Erythroblast (primary cell): ENCODE results near the gene AMIGO2.
"Not testable (repeated sequence)": the region's sequence is repeated elsewhere in the genome, so short reads cannot be mapped to it uniquely, and the experiment has no call there.

Experiments
- DNase-seq, 2 experiments: peaks; one replicate each; lab custom pipeline; 2025; lab: John Stamatoyannopoulos, UW
- GATA1 ChIP-seq: IDR thresholded peaks from 2 replicates; pipeline ENCODE4 v1.6.1; 2011; ENCODE audit warnings: low read depth, mild to moderate bottlenecking, control low read depth, low read length, moderate library complexity
- POLR2A ChIP-seq: IDR thresholded peaks from 2 replicates; pipeline ENCODE4 v1.6.1; 2011; ENCODE audit warnings: mild to moderate bottlenecking, low read length

AMIGO2 gene, protein sequence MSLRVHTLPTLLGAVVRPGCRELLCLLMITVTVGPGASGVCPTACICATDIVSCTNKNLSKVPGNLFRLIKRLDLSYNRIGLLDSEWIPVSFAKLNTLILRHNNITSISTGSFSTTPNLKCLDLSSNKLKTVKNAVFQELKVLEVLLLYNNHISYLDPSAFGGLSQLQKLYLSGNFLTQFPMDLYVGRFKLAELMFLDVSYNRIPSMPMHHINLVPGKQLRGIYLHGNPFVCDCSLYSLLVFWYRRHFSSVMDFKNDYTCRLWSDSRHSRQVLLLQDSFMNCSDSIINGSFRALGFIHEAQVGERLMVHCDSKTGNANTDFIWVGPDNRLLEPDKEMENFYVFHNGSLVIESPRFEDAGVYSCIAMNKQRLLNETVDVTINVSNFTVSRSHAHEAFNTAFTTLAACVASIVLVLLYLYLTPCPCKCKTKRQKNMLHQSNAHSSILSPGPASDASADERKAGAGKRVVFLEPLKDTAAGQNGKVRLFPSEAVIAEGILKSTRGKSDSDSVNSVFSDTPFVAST

DNA sequence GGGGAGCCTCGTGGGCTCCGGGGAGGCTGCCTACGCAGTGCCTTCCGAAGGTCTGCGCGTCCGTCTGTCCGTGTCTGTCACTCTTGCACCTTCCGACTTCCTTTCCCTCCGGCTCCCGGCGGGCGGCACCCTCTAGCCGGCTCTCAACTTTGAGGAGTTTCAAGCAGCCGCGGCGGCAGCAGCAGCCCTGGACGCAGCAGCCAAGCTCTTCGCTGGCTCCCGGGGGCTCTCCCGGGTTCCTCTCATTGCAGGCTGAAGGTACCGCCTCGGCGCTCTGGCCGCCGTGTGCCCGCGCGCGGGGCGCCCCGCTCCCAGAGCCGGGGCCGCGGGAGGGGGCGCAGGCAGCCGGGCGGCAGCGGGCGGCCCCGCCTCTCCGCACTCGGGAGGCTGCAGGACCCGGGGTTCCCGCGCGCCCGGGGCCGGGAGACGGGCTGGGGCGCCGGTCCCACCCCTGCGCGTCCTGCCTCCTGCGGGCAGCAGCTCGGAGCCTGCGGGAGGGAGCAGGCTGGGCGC is at the start of gene AMIGO2, which contains the start of gene PCED1B:
TSS of gene AMIGO2 (minus strand) at position 492 of the 513 bp plus-strand sequence. CDS start 957 bp downstream, outside the sequence.
TSS of gene PCED1B (plus strand) at position 154 of the 513 bp plus-strand sequence. CDS start 155,443 bp downstream, outside the sequence.
- no peak for TF ChIP-seq GATA1
- no peak for TF ChIP-seq POLR2A
- DNase-seq, result peak; percentile 79 to 84

DNA sequence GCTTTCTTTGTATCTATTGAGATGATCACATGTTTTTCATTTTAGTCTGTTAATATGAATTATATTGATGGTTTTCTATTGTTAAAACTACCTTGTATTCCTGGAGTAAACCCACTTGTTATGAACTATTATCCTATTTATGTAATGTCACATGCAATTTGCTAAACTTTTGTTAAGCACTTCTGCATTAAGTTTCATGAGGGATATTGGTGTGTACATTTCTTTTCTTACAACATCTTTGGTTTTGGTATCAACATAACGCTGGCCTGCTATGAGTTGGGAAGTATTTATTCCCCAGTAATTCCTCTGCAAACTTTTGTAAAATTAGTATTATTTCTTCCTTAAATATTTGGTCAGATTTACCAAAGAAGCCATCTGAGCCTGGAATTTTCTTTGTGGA is 46.5 kb upstream of the AMIGO2 start:
- no peak for DNase-seq
- TF ChIP-seq GATA1, result no peak
- no peak for TF ChIP-seq POLR2A

DNA sequence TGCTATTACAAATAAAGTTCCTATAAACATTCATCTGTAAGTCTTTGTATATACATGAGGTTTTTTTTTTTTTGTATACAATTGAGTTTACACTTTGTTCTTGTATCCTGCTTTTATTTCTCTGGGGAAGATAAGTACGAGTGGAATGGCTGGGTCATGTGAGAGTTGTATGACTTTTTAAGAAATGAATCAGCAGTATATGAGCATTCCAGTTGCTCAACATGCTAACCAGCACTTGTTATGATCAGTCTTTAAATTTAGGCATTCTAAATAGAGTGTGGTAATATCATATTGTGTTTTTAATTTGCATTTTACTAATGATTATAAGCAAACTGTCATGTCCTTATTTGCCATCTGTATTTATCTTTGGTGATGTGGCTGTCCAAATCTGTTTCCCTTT is 44.7 kb upstream of the AMIGO2 start:
- peak in 1 of 2 experiments; percentile 14 for DNase-seq
- TF ChIP-seq POLR2A, result no peak
- TF ChIP-seq GATA1, result no peak

DNA sequence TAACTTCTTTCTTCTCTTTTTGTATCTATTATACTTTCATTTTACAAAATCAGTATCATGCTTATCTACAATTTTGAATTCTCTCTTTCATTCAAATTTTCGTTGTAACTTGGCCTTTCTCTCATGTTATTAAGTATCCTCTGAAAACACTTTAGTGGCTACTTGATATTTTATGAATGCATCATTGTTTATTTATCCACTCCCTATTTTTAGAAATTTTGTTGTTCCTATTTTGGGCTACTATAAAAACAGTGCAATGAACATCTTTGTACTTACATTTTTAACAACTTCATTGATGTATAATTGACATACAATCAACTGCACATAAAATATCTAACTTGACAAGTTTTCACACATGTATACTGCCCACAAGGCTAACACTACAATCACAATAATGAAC is 44.0 kb upstream of the AMIGO2 start:
- DNase-seq, result no peak
- TF ChIP-seq GATA1, result no peak
- TF ChIP-seq POLR2A, result no peak

DNA sequence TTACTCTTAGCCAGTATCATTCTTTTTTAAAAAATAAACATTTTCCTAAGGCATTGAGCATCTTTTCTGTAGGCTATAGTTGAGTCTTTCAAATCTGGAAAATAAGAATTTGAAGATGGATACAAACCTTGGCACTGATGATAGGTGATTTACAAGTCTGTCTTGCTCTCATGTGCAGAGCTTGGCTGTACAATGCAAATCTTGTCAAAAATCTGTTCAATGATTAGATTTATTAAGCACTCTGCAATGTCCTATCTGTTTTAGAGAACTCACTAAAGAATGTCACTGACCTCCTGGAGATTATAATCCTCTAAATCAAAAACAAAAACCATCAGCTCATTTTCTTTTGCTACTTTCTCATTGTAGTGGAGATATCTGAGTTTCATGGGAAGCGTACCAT is 42.8 kb upstream of the AMIGO2 start:
- DNase-seq, result no peak
- TF ChIP-seq POLR2A (no peak), GATA1 (no peak)

DNA sequence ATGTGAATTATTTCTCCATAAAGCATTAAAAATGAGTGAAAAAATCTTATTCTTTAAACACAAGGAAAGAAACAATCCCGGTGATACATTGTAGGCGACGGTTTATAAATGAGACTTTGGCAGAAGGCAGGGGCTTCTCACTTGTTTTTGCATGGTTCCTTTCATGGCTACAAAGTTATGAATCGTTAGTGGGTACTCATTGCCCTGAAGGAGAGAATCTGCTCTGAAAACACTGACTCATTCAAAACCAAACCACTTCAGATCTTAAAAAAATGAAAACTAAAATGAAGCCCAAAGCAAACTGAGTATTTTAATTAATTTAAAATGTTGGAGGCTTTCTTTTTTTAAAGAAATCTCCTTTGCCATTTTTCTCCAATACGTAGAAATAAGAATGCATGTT is 41.4 kb upstream of the AMIGO2 start:
- no peak for DNase-seq
- TF ChIP-seq POLR2A (no peak), GATA1 (no peak)

DNA sequence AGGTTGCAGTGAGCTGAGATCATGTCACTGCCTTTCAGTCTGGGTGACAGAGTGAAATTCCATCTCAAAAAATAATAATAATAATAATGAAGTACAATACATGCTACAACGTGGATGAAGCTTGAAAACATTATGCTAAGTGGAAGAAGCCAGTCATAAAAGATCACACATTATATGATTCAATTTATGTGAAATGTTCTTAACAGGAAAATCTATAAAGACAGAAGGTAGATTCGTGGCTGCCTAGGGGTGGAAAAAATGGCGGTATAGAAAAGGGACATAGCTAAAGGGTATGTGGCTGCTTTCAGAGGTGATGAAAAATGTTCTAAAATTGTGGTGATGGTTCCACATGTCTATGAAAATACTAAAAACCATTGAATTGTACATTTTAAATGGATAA is 41.0 kb upstream of the AMIGO2 start:
- DNase-seq, result no peak
- no peak for TF ChIP-seq GATA1
- no peak for TF ChIP-seq POLR2A

DNA sequence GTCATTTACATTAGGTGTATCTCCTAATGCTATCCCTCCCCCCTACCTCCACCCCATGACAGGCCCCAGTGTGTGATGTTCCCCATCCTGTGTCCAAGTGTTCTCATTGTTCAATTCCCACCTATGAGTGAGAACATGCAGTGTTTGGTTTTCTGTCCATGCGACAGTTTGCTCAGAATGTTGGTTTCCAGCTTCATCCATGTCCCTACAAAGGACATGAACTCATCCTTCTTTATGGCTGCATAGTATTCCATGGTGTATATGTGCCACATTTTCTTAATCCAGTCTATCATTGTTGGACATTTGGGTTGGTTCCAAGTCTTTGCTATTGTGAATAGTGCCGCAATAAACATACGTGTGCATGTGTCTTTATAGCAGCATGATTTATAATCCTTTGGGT is 37.5 kb upstream of the AMIGO2 start:
- not testable (repeated sequence) for DNase-seq

DNA sequence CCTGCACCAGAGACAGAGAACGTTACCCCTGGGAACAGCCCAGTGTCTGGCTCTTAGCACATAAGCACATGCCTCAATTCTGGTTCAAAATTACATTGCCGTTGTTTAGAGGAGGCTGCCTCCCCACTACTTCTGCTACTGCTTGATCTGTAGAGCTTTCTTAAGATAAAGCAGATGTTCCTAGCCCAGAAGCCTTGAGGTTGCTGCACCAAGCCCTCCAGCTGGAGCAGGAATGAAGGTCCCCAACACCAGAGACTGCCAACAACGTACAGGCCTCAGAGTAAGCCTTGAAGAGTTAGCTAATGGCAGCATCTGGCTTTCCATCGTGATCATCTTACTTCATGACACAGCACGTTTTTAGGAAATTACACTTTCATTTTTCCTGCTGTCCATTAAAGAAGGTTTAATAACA is 34.7 kb upstream of the AMIGO2 start:
- peak in 1 of 2 experiments; percentile 6 for DNase-seq

DNA sequence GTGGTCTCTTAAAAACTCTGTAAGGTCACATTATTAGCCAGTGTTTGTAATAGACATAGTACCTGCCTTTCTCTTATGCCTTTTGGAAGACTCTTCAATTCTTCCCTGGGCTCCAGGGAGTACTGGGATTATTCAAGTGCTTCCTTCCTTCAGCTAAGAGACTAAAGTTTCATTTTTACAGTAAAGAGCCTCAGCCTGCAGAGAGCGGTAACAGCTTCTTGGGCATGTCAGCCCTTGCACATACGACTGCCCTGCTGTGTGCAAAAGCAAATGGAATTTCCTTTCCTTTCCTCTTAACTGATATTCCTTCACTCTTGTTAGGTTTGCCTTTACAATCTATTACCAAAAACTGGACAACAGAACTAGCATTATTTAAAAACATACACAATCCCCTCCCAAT is 32.9 kb upstream of the AMIGO2 start:
- no peak for DNase-seq
- TF ChIP-seq GATA1, result no peak
- no peak for TF ChIP-seq POLR2A

More for the DNA sequence above, 34.7 kb upstream of the AMIGO2 start:
- TF ChIP-seq POLR2A (no peak), GATA1 (no peak)

DNA sequence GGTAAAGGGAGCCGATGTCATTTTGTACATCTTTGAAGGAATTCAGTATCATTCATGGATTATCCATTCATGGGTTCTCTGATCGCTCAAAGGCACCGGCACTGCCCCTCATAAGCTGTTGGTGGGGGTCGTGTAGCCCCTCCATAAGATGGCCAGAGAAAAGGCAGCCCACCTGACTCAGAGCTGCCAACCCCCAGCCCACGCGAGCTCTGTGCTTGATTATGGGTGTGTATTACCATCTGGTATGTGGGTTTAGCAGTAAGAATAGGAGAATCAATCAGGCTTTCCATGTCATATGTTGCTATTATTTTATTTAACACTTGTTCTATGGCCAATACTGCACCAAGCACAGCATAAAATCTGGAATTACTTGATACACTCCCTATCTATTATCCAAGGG is 32.1 kb upstream of the AMIGO2 start:
- DNase-seq, result no peak
- TF ChIP-seq POLR2A, result no peak
- TF ChIP-seq GATA1, result no peak

DNA sequence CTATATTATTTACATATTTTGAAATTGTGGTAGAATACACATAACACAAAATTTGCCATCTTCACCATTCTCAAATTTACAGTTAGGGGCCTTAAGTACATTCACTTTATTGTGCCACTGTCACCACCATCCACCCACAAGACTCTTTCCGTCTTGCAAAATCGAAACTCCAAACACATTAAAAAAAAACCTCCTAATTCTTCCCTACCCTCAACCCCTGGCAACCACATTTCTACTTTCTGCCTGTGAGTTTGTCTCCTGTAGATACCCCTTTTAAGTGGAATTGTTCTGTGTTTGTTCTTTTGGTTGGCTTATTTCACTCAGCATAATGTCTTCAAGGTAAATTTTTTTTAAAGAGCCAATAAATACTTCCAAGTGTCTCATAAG is 31.6 kb upstream of the AMIGO2 start:
- TF ChIP-seq GATA1 (no peak), POLR2A (no peak)
- DNase-seq, result no peak

DNA sequence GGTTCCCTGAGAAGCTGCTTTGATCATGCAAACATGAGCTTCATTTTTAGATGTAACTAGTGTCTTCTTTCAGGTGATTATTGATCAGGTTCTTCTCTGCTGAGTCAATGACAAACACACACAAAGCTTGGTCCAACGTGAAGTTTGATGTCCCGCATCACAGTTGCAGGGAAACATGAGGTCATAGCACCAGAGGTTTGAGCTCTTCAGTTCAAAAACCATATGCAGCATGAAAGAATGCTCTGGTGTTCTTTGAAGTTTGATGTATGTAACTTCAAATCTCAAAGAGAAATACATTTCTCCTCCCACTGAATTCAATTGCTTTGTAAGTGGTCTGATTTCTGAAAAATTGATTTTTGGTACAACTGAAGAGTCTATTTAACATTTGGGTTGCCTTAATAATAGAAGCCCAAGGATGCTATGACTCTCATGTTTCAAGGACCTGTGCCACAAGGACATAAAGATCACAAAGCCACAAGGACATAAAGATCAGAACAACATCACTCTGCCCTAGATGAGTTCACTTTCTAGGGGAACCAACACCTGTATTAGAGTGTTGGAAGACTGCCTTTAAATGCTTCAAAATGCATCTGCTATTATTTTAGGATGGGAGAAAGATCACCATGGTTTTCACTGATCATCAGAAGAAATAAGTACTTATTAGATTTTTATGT is 31.1 kb upstream of the AMIGO2 start:
- DNase-seq, result no peak
- TF ChIP-seq GATA1 (no peak), POLR2A (no peak)

DNA sequence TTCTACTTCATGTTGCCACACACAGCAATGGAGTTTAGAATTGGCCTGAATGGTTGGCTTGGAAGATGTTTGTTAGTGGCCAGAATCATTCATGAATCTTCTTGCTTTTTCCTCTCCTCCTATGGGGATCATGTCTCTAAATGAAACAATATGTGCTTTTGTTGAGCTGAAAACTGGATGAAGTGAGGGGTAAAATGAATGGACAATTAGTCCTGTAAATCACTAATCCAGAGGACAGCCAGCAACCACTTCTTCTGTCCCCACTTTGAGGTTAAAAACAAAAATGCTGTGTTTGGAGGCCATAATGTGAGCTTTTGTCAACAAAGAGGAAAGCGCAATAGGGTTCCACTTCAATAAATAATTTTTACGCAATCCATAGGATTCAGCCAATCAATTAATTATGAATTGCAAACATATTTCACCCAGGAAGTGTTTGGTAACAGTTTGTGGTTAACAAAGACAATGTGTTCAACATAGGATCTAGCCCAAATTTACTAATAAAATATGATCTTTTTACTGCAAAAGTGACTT is 30.3 kb upstream of the AMIGO2 start:
- no peak for TF ChIP-seq GATA1
- TF ChIP-seq POLR2A, result no peak
- no peak for DNase-seq
